IMR-90 (cell line): ENCODE results near the gene LCE1E.

ENCODE experiments used
- BHLHE40 ChIP-seq: fragments of 150-350 bp; IDR thresholded peaks from 2 replicates; pipeline ENCODE4 v1.6.1; 2016; ENCODE audit warnings: mild to moderate bottlenecking, low read depth, low read length
- CEBPB ChIP-seq: IDR thresholded peaks from 2 replicates; pipeline ENCODE4 v1.6.1; 2012; ENCODE audit warnings: low read depth, low read length, improper control_type of control experiment
- ELK1 ChIP-seq: fragments of 150-350 bp; IDR thresholded peaks from 2 replicates; pipeline ENCODE4 v1.6.1; 2016; ENCODE audit warnings: low read depth, mild to moderate bottlenecking, low read length, moderate library complexity, borderline replicate concordance
- POLR2A ChIP-seq: IDR thresholded peaks from 2 replicates; pipeline ENCODE4 v1.6.1; 2012; ENCODE audit warnings: mild to moderate bottlenecking, low read depth, low read length
- TF ChIP-seq, protein P1 (sequence below): conservative IDR thresholded peaks from 2 replicates; pipeline ENCODE4 v1.5.1; 2012; ENCODE audit warnings: mild to moderate bottlenecking, low read depth, low read length, improper control_type of control experiment
- TF ChIP-seq, protein P2 (sequence below): fragments of 150-350 bp; IDR thresholded peaks from 2 replicates; pipeline ENCODE4 v1.6.1; 2017; ENCODE audit warnings: mild to moderate bottlenecking, antibody characterized with exemption, low read length, low read depth

GRCh38 chr1:152747831-152748230 lies 38.2 kb upstream of the LCE1E start:
- TF ChIP-seq ELK1, result no peak
- TF ChIP-seq CEBPB, result peak; percentile 35; the same call in 1 of the 2 replicates
- TF ChIP-seq POLR2A, result no peak
- TF ChIP-seq, protein P1, sequence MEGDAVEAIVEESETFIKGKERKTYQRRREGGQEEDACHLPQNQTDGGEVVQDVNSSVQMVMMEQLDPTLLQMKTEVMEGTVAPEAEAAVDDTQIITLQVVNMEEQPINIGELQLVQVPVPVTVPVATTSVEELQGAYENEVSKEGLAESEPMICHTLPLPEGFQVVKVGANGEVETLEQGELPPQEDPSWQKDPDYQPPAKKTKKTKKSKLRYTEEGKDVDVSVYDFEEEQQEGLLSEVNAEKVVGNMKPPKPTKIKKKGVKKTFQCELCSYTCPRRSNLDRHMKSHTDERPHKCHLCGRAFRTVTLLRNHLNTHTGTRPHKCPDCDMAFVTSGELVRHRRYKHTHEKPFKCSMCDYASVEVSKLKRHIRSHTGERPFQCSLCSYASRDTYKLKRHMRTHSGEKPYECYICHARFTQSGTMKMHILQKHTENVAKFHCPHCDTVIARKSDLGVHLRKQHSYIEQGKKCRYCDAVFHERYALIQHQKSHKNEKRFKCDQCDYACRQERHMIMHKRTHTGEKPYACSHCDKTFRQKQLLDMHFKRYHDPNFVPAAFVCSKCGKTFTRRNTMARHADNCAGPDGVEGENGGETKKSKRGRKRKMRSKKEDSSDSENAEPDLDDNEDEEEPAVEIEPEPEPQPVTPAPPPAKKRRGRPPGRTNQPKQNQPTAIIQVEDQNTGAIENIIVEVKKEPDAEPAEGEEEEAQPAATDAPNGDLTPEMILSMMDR, result no peak
- no peak for TF ChIP-seq BHLHE40
- TF ChIP-seq, protein P2, sequence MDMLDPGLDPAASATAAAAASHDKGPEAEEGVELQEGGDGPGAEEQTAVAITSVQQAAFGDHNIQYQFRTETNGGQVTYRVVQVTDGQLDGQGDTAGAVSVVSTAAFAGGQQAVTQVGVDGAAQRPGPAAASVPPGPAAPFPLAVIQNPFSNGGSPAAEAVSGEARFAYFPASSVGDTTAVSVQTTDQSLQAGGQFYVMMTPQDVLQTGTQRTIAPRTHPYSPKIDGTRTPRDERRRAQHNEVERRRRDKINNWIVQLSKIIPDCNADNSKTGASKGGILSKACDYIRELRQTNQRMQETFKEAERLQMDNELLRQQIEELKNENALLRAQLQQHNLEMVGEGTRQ, result no peak
